Femur (tissue), 1 donor: ENCODE measurements around the gene RARA.
"Not testable (repeated sequence)": the region's sequence is repeated elsewhere in the genome, so short reads cannot be mapped to it uniquely, and the experiment has no call there.

Source experiments
- DNase-seq: peaks from one replicate; pipeline ENCODE4 v3.0.0-alpha.2; 2017

RARA gene

DNA sequence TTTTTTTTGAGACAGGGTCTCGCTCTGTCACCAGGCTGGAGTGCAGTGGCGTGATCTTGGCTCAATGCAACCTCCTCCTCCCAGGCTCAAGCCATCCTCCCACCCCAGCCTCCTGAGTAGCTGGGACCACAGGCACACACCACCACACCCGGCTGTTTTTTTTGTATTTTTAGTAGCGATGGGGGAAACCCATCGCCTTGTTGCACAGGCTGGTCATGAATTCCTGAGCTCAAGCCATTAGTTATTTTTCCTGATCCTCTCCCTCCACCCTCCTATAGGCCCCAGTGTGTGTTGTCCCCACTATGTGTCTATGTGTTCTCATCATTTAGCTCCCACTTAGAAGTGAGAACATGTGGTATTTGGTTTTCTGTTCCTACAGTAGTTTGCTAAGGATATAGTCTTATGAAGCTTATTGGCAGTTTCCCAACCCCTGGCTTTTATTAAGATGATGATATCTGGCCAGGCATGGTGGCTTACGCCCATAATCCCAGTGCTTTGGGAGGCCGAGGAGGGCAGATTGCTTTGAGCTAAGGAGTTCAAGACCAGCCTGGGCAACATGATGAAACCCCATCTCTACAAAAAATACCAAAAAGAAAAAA is 9.7 kb upstream of the RARA start:
- not testable (repeated sequence) for DNase-seq

DNA sequence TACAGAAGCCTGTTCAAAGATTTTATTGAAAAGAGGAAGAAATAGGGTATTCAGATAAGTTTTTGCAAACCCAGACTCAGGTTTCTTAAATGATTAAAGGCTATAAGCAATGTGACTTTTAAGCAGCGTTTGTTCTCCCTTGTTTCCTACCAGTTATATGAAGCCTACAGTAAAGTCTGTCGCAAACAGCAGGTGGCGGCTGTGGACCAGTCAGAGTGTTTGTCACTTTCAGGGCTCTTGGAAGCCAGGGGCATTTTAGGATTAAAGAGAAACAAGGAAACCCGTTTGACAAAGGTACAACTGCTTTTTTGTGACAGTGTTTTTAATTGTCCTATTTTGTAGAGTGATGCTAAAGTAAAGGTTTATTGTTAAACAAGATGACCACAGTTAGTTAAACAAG is 7.7 kb upstream of the RARA start:
- DNase-seq: no peak

DNA sequence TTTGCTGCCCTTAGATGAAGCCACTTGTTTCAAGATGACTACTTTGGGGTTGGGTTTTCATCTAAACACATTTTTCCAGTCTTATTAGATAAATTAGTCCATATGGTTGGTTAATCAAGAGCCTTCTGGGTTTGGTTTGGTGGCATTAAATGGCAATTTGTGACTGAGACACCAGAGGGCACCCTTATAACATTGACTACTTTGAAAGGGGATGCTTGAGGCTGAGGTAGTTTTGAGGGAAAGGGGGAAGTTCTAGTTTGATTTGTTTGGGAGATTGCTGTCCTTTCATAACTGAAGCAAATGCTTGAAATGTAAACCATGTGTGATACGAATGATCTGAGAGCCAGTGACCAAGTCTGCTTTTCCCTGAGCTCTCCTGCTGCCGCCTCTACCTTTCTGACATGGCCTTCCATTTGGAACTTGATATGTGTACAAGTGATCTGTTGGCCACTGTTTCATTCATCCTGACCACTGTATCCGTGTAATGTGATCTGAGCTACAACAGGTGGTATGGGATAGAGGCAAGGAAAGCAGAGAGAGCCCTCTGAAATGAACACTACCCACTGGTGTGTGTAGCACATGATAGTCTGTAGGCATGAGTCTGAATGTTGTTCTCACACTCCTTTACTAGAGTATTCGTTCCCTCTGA is 5.8 kb upstream of the RARA start:
- peak; percentile 72 for DNase-seq

DNA sequence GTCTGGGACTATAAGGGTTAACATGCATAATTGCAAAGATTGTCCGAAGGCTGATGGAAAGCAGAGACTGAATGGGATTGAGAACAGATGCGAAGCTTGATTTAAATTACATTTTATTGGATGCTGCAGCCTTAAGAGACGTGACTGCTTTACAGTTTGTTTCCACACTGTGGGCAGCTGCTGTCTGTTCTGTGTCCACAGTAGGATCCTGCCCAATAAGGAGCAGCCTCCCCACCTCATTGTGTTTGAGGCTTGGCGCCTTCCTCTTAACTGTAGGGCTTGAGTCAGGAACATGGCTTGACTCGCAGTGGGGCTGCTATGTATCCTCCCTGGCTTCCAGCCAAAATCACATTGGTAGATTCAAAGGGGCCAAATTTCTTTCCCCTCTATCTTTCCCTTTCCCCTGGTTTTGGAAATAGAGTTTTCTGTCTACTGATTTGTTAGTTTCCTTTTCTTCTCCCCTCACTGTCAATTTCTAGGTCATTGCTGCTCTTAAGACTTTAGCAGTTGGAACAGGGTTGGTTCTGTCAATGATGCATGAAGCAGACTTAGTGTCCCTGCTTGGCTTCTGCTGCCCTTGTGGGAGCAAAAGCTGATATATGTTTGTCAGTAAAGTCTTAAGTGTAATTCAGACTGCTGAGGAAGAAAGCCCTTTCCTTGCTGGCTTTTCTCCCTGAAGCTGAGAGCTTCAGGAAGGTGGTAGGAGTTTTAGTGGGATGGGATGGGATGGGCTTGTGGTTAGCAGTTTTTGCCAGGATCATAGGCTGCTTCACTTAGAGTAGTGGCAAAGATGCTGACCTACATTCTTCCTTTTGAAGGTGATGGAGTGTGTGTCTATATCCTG is 5.0 kb upstream of the RARA start:
- DNase-seq: peak; percentile 82

DNA sequence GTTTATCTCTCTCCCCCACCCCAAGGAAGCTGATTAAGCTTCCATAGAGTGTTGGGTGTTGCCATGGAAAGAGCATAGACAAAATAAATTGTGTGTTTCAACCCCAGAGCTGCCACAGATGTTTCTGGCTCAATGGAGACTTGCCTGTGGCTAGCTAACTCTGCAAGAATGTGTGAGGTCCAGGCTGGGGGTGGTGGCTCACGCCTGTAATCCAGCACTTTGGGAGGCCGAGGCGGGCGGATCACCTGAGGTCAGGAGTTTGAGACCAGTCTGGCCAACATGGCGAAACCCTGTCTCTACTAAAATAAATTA is 4.5 kb upstream of the RARA start:
- peak; percentile 63 for DNase-seq

DNA sequence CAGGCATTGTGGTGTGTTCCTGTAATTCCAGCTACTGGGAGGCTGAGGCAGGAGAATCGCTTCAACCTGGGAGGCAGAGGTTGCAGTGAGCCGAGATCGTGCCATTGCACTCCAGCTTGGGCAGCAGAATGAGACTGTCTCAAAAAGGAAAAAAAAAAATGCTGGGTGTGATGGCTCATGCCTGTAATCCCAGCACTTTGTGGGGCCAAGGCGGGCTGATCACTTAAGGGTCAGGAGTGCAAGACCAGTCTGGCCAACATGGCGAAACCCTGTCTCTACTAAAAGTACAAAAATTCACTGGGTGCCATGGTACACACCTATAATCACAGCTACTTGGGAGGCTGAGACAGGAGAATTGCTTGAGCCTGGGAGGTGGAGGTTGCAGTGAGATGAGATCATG is 4.1 kb upstream of the RARA start:
- DNase-seq: not testable (repeated sequence)

DNA sequence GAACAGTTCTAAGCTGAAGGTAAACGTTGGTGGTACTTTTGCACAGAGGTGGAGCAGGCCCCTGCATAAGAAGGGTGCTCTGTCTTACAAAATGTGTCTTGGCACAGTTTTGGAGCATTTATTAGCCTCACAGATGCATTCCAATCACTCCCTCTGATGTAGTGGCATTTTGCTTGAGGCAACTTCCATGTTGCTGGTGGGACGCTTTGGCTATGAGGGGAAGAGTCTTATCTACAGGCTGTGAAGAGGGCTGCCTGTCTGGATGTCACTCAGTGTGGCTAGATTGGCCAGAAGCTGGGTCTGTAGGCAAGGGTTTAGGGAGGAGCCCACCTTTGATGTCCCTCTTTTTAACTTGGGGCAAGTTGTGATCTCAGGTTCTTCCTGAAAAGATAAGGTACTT is 2.6 kb upstream of the RARA start:
- no peak for DNase-seq

DNA sequence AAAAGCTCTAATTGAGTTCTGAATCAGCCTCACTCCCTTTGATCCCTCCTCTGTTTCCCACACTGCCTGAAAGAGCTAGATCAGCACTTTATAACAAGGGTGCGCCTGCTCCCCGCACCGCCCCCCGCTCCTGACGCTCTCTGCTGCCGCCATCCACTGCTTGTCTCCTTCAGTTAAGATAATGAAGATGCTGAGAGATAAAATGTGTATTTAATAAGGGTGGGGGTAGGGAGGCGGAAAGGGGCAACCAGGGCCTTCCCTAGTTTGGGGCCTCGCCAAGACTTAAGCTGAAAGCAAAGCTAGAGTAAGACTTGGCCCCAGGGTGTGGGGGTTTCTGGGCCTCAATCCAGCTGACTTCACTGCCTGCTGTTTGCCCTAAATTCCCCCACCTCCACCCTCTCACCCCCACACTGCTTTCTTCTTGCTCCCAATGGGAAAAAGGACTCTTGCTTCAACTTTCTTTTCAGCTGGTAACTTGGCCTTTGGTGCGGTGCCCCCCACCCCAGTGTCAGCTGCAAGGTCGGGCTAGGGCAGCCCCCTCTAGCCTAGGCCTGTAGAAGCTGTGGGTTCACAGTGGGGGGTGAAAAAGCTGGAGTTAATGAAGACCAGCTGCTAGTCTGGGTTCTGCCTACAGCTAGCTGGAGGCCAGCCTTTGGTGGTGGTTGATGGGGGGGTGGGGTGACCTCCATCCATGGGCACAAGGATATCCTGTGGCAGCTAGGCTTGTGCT is 1.8 kb upstream of the RARA start:
- DNase-seq: peak; percentile 77

DNA sequence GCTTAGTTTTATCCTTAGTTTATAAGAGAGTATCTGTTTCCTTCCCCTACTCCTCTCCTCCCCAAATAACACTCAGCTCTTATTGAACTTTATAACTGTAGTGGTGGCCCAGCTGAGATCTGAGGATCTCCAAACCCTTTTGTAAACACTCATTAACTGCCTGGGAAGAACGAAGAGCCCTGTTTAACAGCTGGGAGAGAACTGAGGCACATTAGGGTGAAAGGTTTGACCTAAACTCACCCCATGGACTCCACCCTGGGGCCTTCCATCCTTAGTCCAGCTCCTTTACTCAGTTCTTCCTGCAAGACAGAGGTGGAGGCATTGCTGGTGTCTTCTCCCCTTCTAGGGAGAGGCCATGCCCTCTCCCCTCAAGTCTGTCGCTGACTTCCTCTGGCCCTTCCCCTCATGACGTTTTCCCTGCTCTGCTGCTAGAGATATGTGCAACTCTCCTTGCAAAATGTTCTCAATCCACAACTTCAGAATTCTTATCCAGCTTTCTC is 1.2 kb upstream of the RARA start:
- no peak for DNase-seq

DNA sequence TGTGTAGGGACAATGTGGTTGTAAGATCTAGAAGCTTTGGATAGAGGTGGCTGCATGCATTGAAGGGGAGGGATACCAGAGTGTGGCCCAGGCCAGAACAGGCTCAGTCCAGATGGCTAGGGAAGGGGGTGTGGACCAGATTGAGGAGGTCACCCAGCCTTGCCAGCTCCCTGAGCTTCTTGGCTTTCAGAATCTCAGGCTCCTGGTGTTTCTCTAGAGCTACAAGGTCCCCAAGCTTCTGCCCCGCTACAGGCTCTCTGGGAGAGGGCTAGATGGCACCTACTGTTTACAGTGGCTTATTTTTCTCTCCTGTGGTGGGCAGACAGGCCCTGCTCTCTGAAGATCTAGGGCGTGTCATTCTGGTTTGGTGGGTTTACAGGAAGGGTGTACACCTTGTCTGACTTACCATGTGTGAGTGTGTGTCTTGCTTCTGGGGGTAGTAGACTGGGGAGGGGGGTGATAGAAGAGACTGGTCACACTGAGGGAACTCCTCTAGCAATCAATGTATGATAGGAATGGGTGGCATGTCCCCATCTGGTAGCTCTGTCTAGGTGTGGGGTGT is 1.1 kb downstream of the RARA start:
- DNase-seq: no peak

DNA sequence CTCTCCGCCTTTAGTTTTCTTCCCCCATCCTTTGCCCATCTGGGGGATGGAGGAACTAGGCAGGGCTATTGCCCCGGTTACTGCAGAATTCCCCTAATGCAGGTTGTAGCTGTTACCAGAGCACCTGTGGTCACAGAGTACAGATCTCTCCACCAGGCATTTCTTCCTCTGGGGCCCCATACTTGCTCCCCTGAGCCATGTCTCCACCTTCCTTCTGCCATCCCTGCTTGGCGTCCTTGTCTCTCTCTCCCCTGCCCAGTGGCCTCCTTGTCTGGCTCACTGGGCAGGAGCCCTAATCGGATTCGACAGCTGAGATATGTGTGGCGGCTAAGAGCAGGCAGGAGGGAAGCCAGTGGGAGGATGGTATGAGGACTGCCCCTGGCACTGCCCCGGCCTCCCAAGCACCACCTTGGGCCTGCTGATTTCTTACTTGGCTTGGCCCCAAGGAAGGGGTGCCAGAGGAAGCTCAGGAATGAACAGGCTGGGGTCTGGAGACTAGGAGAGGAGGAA is 2.0 kb downstream of the RARA start:
- peak; percentile 57 for DNase-seq

DNA sequence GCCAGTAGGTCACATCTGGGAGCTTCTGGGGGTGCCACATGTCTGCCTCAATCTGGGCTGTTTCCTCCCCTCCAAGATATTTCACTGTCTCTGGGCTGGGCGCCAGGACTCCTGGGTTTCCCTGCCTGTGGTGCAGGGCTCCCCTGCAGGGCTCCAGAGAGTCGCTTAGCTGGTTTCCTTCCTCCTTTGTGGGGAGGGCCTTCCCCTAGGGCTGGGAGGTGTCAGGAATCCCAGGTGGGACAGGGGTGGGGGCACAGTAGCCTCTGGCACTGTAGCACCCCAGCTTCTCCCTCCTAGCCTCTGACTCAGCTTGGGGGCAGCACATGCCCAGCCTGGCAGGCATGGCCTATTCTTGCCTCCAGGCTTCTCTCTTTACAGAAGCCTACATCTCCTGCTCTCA is 2.6 kb downstream of the RARA start:
- peak; percentile 62 for DNase-seq

DNA sequence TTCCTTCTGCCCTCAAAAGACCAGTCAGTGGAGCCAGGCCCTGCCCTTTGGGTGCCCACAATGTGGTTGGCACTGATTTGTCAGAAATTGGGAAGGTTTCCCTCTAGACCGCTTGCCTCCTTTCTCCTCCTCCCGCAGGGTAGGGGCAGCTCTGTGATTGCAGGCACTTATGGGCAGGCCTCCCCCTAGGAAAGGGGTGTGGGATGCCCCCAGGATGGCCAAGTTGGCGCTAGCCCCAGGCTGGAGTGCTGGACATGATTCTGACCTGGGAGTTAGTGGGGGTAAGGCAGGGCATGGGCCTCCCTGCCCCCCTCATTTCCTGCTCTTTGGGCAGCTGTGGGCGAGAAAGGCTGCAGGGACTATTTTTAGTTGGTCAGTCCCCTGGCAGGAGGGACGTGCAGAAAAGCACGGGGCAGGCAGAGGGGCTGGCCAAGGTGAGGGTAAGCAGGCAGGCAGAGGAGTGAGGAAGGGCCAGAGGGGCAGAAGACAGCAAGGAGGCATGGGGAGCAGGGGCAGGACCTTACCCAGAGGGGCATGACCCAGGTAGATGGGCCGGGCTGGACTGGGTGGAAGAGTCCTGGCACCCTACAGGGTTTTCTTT is 3.3 kb downstream of the RARA start:
- peak; percentile 75 for DNase-seq

DNA sequence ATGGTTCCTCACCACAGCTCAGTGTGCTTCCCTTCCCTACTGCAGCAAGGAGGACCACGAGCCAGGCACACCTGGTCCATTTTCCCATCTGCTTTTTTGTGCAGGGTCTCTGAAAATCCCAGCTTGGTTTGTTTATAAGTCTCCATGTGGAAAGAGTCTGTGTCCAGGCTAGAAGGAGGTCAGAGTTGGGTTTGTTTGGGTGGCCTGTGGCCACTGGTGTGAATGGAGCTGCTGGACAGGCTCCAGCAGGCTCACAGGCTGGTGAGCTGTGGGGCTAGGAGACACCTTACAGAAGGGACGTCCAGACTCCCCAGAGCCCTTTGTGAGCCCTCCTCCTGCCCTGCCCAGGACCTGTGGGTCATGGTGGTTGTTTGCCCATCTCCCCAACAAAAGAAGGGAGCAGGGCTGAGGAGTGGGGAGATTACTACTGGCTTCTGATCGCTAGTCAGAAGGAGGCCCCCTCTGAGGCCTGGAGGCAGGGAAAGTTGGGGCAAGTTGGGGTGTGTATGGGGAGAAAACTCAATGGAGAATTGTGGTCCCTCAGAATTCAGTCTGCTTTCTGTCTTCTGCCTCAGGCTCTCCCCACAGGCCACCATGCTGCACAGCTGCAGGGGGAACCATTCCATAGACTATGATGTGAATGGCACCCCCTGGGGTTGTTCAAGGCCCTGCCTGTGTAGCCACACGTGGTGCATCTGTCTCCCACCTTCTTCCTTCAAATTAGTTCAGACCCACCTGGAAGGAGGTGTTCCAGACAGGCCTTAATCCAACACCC is 4.1 kb downstream of the RARA start:
- no peak for DNase-seq

DNA sequence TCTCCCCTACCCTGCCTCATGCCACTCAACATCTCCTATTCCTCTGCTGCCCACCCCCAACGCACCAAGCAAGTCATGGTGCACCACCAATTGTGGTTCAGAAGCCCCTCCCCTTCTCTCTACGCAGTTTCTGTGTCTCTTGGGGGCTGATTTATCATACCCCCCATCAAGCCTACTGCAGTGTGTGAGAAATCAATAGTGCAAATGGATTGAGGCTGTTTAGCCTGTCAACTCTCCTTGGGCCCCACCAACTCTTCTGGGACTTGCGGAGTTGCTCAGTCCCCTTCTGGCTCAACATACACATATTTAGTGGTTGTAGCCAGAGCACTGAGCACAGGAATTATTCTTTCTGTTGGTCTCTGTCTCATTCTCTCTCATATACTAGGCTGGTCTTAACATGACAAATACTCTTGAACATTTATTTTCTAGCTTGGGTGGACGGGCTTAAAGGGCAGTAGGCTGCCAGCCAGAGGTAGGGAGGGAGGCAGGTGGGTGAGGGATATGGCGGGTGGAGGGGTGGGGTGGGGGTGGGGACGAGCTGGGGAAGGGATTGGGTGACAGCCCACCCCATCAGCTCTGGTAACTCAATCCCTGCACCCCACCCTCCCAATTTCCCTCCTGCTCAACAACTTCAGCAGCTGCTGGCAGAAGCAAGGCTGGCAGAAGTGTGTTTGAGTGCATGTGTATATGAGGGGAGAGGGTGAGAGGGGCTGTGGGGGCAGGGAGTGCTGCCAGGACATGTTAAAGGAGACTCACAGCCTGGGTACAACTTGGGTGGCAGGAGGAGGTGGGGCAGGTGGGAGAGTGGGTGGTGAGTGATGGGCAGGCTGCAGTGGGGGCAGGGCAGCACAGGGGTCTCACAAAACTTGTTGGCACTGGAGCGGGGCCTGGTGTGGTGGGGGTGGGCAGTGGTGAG is 4.9 kb downstream of the RARA start:
- DNase-seq: peak; percentile 72

DNA sequence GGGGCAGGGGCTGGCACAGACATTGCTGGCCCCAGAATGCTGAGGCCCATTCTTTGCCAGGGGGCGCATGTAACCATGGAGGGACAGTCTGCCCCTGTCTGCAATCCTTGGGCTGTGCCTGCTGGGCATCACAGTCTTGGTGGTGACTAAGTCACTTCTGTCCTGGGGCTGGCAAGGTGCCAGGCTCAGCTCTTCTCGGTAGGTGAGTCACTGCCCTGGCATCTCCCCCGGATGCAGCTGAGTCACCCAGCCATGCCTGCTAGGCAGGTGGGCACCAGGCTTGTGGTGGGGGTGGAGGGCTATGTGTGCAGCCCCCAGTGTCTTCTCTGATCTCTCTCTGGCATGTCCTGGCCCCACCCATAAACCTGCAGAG is 5.6 kb downstream of the RARA start:
- peak; percentile 85 for DNase-seq

DNA sequence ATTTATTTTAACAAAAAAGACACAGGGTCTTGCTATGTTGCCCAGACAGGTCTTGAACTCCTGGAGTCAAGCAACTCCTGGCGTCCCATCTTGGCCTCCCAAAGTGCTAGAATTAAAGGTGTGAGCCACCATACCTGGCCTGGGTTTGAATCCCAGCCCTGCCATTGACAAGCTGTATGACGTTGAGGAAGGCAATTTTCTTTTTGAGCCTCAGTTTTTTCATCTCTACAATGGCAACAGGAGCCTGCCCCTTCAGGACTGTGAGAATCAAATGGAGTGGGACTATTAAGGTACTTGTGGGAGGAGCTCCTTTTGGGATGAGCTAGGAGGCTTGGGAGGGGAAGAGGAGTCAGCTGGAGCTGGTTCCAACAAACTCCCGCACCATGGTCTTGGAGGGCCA is 6.2 kb downstream of the RARA start:
- no peak for DNase-seq

DNA sequence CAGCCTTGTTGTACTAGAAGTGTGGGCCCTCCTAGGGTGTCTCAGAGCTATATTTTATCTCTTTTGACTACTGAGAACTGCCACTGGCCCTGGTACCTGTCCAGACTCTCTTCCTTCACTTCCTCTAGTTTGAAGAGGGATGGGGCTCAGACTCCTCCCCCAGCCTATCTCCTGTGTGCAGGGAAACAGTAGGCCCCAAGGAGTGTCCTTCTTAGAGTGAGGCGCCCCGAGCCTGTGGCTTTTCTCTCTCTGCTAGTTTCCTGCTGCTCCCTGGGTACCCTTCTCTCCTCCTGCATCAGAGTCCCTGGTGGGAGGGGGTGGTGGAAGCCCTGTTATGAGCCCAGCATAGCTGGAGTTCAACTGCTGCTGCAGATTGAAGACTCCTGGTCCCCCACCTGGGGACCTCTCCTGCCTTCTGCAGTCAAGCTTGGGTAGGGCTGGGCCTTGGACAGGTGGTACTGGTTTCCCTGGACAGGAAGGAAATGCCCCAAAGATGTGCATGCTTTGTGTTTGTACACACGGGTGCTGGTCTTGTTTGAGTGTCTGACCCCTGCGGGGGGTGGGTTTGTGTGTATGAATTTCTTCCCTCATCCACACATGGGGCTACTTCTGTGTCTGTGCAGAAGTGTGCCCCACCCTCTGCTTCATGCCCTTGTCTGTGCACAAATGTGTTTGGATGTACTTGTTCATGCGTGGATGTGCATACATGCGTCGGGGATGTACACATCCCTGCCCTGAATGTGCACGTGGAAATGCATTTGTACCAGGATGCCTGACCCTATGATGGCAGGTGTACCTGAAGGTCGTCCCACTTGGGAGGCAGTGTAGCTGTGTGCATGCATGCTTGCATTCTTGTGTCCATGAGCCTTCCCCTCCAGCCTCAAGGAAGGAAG is 6.9 kb downstream of the RARA start:
- no peak for DNase-seq

DNA sequence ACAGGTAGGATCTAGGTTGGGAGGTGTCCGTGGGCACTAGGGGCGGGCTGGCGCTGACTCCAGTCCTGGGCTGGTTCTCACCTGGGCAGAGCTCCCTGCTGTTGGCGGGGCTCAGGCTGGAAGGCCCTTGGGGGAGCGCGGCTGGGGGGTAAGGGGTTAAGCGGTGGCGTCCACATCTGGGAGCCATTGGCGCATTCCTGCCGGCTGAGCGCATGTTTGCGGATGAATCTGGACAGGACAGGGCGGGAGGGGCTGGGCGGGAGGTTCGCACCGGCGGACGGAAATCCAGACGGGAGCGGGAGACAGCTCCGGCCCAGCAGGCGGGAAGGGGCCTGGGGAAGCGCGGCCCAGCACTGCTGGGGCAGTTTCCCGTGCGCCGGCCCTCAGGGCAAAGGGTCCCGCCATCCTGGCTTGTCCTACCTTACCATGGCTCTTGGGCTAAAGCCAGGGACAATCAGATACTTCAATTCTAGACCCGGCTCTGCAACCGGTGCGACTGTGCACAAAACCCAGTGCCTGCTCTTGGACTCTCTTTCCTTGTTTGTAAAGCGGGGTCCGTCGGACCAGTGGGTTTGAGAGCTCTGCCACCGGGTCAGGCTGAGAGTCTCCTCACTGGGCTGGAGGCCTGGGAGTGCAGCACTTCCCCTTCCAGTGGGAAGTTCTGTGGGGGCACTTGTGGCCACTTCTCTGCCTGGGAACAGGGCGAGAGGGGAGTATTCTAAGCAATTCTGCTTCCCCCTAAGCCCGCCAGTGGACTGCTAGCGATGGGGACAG is 7.8 kb downstream of the RARA start:
- peak; percentile 91 for DNase-seq
